Mesodermal cell (in vitro differentiated cells): ENCODE data around the gene TCERG1L.
"Not testable (repeated sequence)": the region's sequence is repeated elsewhere in the genome, so short reads cannot be mapped to it uniquely, and the experiment has no call there.

ENCODE experiments used
- H3K27ac ChIP-seq: 2 replicates; pipeline ENCODE4 v1.7.0; 2013; ENCODE audit warnings: mild to moderate bottlenecking, low read depth, low read length, moderate library complexity; ENCODE audit not compliant: severe bottlenecking
- H3K36me3 ChIP-seq: 2 replicates; pipeline ENCODE4 v1.7.1; 2013; ENCODE audit warnings: mild to moderate bottlenecking, low read length, moderate library complexity; ENCODE audit not compliant: control insufficient read depth, insufficient read depth
- H3K4me1 ChIP-seq: one replicate; pipeline ENCODE4 v1.7.1; 2013; ENCODE audit warnings: mild to moderate bottlenecking, low read length; ENCODE audit not compliant: insufficient read depth, control insufficient read depth, poor library complexity, severe bottlenecking
- H3K4me3 ChIP-seq: 2 replicates; pipeline ENCODE4 v1.7.0; 2013; ENCODE audit warnings: low read length, control low read depth, mild to moderate bottlenecking; ENCODE audit not compliant: insufficient read depth, poor library complexity, severe bottlenecking; ENCODE audit errors: extremely low read depth
- H3K9me3 ChIP-seq: 2 replicates; pipeline ENCODE4 v1.7.1; 2013; ENCODE audit warnings: mild to moderate bottlenecking, low read length, moderate library complexity; ENCODE audit not compliant: control insufficient read depth
- WGBS, 2 experiments: methylation state at CpG; one replicate each; pipeline ENCODE4 v1.1.5; 2013; ENCODE audit warnings: missing lambda C conversion rate in 2 of 2; ENCODE audit not compliant: insufficient coverage in 2 of 2; 5-methylcytosine and 5-hydroxymethylcytosine counted together

The TCERG1L gene

DNA sequence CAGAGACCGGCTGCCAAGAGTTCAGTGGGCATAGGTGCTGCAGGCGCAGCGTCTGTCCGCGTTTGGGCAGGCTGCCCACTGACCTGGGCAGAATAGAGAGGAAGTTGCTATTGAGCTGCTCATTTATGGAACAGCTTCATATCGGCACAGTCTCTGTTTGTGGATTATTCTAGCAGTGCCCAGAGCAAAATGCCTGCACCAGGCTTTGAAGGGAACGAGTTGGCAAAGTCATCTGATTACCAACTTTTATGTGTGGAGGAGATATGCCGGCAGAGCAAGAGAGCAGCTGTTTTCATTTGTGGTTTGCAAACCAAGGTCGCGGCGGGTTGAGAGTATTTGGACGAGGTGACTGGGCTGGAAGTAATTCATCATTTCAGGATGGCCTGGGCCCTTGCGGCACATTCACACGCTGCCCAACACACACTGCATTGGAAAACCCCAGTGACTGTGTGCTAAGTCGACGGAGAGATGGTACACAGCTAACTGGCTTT, 228.5 kb downstream of the TCERG1L start:
- 79 to 84% methylated on average over 15 to 16 of the region's 16 CpGs for WGBS, 2 experiments

GRCh38 chr10:131082201-131082850, 229.2 kb downstream of the TCERG1L start:
- Histone ChIP-seq H3K36me3 (no peaks in the 10 kb centered on the region), H3K4me1 (no peaks in the 10 kb centered on the region), H3K4me3 (no peak overlapping the region), H3K9me3 (no peaks in the 10 kb centered on the region), H3K27ac (no peak overlapping the region)
- 84 to 92% methylated on average over 11 to 13 of the region's 13 CpGs for WGBS, 2 experiments

More for the DNA sequence above, 228.5 kb downstream of the TCERG1L start:
- Histone ChIP-seq H3K36me3 (no peaks in the 10 kb centered on the region), H3K4me1 (no peaks in the 10 kb centered on the region), H3K9me3 (no peaks in the 10 kb centered on the region), H3K27ac (no peak overlapping the region), H3K4me3 (no peak overlapping the region)

- H3K4me3 ChIP-seq = no peak overlapping the region
- H3K27ac ChIP-seq = no peak overlapping the region
- H3K4me1 ChIP-seq = no peaks in the 10 kb centered on the region
- no peaks in the 10 kb centered on the region for H3K36me3 ChIP-seq
- no peaks in the 10 kb centered on the region for H3K9me3 ChIP-seq
- WGBS, 2 experiments = 93 to 98% methylated on average over 4 to 6 of the region's 6 CpGs
These were observed 229.7 kb downstream of the TCERG1L start for GRCh38 chr10:131081786-131082185.

DNA sequence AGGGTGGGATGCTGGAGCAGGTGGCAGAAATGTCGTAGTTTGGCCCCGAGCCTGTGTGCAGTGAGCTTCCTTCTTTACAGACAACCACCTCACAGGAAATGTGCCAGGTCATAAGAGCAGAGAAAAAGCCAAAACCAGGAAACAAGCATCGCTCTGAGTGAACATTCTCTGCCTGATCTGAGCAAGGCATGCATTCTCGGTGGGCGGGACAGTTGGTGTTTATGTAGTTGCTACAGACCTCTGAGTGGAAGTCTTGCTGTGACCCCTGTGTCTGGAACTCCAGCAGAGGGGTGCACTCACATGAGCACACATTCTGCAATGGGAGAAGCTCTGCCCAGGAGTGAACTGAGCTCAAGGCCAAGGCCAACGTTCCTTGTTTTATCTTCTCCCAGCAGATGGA, 230.1 kb downstream of the TCERG1L start:
- H3K4me1 ChIP-seq = no peaks in the 10 kb centered on the region
- no peaks in the 10 kb centered on the region for H3K9me3 ChIP-seq
- H3K4me3 ChIP-seq = no peak overlapping the region
- H3K27ac ChIP-seq = no peak overlapping the region
- 87 to 96% methylated on average over 3 to 6 of the region's 6 CpGs for WGBS, 2 experiments
- no peaks in the 10 kb centered on the region for H3K36me3 ChIP-seq

GRCh38 chr10:131080571-131080970, 230.9 kb downstream of the TCERG1L start:
- Histone ChIP-seq H3K36me3 (no peaks in the 10 kb centered on the region), H3K27ac (no peak overlapping the region), H3K9me3 (no peaks in the 10 kb centered on the region), H3K4me3 (no peak overlapping the region), H3K4me1 (no peaks in the 10 kb centered on the region)
- 89 to 95% methylated on average over 5 of the region's 6 CpGs for WGBS, 2 experiments

DNA sequence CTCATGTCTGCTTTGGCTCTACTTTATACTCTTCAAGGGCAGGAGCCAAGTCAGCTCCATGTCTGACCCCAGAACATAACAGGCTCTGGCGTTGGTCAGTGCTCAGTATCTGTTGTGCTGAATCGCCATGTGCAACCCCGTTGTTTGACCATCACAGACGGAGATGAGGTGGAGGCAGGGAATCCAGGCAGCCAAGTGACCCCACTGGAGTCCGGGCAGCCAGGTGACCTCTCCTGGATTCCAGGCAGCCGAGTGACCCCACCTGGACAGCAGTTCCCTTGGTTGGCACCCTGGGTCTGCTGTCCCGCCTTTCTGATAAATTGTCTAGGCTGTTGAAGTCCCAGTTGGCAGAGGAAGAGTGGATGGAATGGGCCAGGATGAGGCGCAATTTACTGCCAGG, 232.2 kb downstream of the TCERG1L start:
- 96 to 97% methylated on average over 7 to 8 of the region's 8 CpGs for whole genome bisulfite sequencing, 2 experiments
- H3K27ac ChIP-seq = no peak overlapping the region
- no peaks in the 10 kb centered on the region for H3K36me3 ChIP-seq
- no peaks in the 10 kb centered on the region for H3K4me1 ChIP-seq
- no peaks in the 10 kb centered on the region for H3K9me3 ChIP-seq
- no peak overlapping the region for H3K4me3 ChIP-seq

DNA sequence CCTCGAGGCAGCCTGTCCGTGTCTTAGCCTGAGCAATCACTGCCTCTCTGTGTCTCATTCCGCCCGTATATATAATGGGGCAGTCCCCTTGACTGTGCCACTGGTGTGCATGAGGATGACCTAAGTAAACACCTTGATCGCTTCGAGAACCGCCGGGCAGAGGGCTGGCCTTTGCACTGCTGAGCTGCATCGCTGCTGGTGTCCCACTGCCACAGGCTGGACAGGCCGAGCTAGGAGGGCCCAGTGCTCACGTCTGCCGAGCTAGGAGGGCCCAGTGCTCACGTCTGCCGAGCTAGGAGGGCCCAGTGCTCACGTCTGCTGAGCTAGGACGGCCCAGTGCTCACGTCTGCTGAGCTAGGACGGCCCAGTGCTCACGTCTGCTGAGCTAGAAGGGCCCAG, 232.6 kb downstream of the TCERG1L start:
- not testable (repeated sequence) for H3K4me3 ChIP-seq, H3K9me3 ChIP-seq, H3K4me1 ChIP-seq, H3K27ac ChIP-seq, H3K36me3 ChIP-seq
- WGBS, 2 experiments = 90 to 93% methylated on average over 18 to 19 of the region's 19 CpGs

DNA sequence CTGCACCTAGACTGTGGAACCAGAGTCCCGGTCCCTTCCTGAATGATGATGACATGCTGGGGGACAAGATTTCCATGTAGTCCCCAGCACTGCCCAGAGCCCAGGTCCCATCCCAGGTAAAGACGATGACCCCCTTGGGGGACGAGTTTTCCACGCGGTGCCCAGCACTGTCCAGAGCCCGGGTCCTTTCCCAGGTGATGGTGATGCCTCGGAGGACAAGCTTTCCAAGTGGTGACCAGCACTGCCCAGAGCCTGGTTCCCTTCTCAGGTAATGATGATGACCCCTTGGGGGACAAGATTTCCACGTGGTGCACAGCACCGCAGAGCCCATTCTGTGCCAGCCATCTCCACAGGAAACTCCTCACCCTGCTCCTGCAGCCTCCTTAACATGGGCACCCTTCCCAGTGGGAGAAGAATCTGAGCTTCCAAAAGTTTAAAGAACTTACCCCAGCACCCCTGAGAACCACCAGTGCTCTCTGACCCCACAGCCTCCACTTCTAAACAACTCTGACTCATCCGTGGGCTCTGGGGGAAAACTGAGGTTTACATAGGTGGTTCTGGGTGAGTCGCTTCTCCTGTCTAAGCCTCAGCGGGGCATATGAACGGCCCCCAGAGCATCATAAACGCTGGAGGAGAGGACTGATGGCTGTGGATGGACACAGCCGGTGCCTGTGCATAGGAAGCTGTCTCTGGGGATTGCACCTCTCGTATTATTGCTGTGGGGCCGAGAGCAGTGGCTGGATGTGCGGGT, 233.2 kb downstream of the TCERG1L start:
- Histone ChIP-seq H3K4me1 (no peaks in the 10 kb centered on the region), H3K9me3 (no peaks in the 10 kb centered on the region), H3K27ac (no peak overlapping the region), H3K4me3 (no peak overlapping the region), H3K36me3 (no peaks in the 10 kb centered on the region)
- 86 to 88% methylated on average over 15 to 17 of the region's 18 CpGs for WGBS, 2 experiments

GRCh38 chr10:131077724-131078123, 233.8 kb downstream of the TCERG1L start:
- 69 to 88% methylated on average over 4 to 5 of the region's 6 CpGs for WGBS, 2 experiments

DNA sequence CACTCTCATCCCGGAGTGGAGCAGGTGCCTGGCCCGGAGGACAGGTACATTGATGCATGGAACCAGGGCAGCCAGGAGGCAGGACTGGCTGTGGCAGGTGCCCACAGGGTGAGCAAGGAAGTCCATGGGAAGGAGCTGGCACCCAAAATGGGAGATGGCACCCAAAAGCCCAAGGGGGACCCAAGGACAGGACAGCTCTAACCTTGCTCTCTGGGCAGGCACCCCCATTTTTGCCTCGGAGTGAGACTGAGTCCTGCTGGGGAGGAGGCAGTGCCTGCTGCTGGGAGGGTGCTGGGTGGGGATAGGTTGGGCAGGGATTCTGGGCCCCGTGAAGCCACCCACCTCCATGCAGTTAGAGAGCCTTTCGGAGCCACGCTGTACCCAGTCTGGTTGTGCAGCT, 234.5 kb downstream of the TCERG1L start:
- H3K27ac ChIP-seq = no peak overlapping the region
- no peak overlapping the region for H3K4me3 ChIP-seq
- no peaks in the 10 kb centered on the region for H3K36me3 ChIP-seq
- no peaks in the 10 kb centered on the region for H3K4me1 ChIP-seq
- H3K9me3 ChIP-seq = no peaks in the 10 kb centered on the region
- 83 to 95% methylated on average over 4 of the region's 6 CpGs for WGBS, 2 experiments

More at GRCh38 chr10:131077724-131078123, 233.8 kb downstream of the TCERG1L start:
- Histone ChIP-seq H3K4me3 (no peak overlapping the region), H3K9me3 (no peaks in the 10 kb centered on the region), H3K27ac (no peak overlapping the region), H3K4me1 (no peaks in the 10 kb centered on the region), H3K36me3 (no peaks in the 10 kb centered on the region)

DNA sequence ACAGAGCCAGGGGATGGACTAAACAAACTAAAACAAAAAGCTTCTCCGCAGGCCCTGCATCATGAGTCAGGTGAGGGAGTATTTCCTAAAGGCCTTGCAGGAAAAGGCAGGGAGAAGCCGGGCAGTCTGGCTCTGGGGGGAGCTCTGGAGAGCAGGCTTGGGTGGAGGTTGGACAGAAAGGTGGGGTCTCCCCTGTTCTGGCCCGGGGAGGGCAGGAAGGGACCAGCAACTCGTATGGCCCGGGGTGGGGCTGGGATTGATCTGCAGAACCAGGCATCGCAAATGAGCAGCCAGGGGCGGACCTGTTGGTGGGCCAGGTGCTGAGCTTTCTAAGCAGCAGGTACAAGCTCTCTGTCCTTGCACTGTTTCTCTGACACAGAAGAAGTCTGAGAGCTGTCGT, 235.2 kb downstream of the TCERG1L start:
- Histone ChIP-seq H3K27ac (no peak overlapping the region), H3K36me3 (no peaks in the 10 kb centered on the region), H3K4me3 (no peak overlapping the region), H3K4me1 (no peaks in the 10 kb centered on the region), H3K9me3 (no peaks in the 10 kb centered on the region)
- 84 to 92% methylated on average over 4 to 7 of the region's 8 CpGs for WGBS, 2 experiments
